Sigmoid colon (tissue), 7 donors: ENCODE results near the gene CCR1. TPM values are rescaled to one million over a fixed set of nuclear protein-coding genes. Genes with fewer than 3 reads are reported as not detected.

Source experiments
- DNase-seq: peaks from one replicate; pipeline ENCODE4 v3.0.0-alpha.2; 2019
- H3K27ac ChIP-seq, 4 donors: fragments of 200-600 bp; sonication (generic); one replicate each; pipeline ENCODE4 v1.5.1; 2016 to 2019; ENCODE audit warnings: mild to moderate bottlenecking in 1 of 4
- H3K27me3 ChIP-seq, 3 donors: fragments of 200-600 bp; sonication (generic); one replicate each; pipeline ENCODE4 v1.5.1; 2019; ENCODE audit warnings: mild to moderate bottlenecking in 1 of 3
- H3K36me3 ChIP-seq, 4 donors: fragments of 200-600 bp; sonication (generic); one replicate each; pipeline ENCODE4 v1.5.1; 2016 to 2019
- H3K4me1 ChIP-seq, 4 donors: fragments of 200-600 bp; sonication (generic); one replicate each; pipeline ENCODE4 v1.5.1; 2017 to 2019
- H3K4me3 ChIP-seq, 4 donors: fragments of 200-600 bp; sonication (generic); one replicate each; pipeline ENCODE4 v1.5.1; 2017 to 2019; ENCODE audit warnings: mild to moderate bottlenecking in 2 of 4, moderate library complexity in 1 of 4
- H3K9me3 ChIP-seq, 4 donors: fragments of 200-600 bp in 3 of 4; sonication (generic) in 3 of 4; one replicate each; pipeline versions ENCODE4 v1.5.1 to v1.6.1; 2013 to 2019
- CTCF ChIP-seq, 4 experiments: fragments of 450-650 bp in 3 of 4; fragments of 200-600 bp in 1 of 4; IDR thresholded peaks; one replicate each; pipeline ENCODE4 v1.5.1; 2016 to 2019; ENCODE audit warnings: antibody characterized with exemption in 4 of 4, mild to moderate bottlenecking in 3 of 4, moderate library complexity in 2 of 4
- EP300 ChIP-seq, 4 donors: sonication (generic); formaldehyde crosslinking; IDR thresholded peaks; one replicate each; pipeline ENCODE4 v1.6.1; 2017; ENCODE audit warnings: antibody characterized with exemption in 4 of 4
- POLR2A ChIP-seq, 2 donors: fragments of 450-650 bp; IDR thresholded peaks; one replicate each; pipeline ENCODE4 v1.6.1; 2016; ENCODE audit warnings: antibody characterized with exemption in 2 of 2, mild to moderate bottlenecking in 2 of 2, moderate library complexity in 2 of 2
- POLR2AphosphoS5 ChIP-seq, 4 donors: sonication (generic); formaldehyde crosslinking; IDR thresholded peaks; one replicate each; pipeline ENCODE4 v1.6.1; 2017; ENCODE audit warnings: antibody characterized with exemption in 4 of 4
- WGBS, 2 donors: extraction: QIAGEN DNeasy Blood & Tissue Kit; methylation state at CpG; one replicate each; pipeline ENCODE4 v1.1.7; 2013; 5-methylcytosine and 5-hydroxymethylcytosine counted together
- intact Hi-C: fragments of 100-400 bp; cut with DNase I; formaldehyde crosslinking; loops from one replicate; pipeline ENCODE4 v1.15.1; 2023
- polyA plus RNA-seq, 3 donors: library from polyadenylated mRNA; stranded (reverse); fragments of 200-250 nt; gene quantifications; one replicate each; pipeline ENCODE4 v1.2.3, GENCODE V29; 2013
- total RNA-seq, 4 donors: library from RNA; depleted of rRNA; stranded (reverse); fragments of >200 nt; gene quantifications; one replicate each; pipeline ENCODE4 v1.1.0, GENCODE V29; 2016
- donor health status: healthy with polysubstance abuse.
- donor health status: Bipolar disorder and iron deficiency.
- donor health status: healthy.

CCR1 gene
- total and polyA plus RNA-seq, 7 donors, result 2.2 to 16.6 (median 8.2) TPM

DNA sequence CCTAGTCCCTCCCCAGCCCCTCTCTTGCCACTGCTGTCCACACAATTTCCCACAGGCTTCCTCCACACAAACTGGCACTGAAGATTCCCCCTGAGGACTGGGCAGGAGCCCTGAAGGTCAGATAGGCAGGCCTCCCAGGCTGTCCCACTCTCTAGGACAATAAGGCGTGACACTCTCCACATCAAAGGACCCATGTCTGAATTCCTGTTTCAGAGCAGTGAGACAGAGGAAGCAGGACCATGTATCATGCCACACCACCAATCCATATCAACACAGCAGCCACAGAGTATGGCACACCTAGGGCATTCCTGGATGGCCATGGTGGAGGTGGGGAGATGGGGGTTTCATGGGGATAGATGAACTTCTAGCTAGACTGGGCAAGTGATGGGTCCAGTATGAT lies 13.8 kb upstream of the CCR1 start:
- H3K36me3 ChIP-seq, result no peaks in the 10 kb centered on the region
- intact Hi-C loops, result no loop called here
- H3K27me3 ChIP-seq, result no peaks in the 10 kb centered on the region
- H3K9me3 ChIP-seq, result no peaks in the 10 kb centered on the region
- no peak overlapping the region for H3K27ac ChIP-seq
- no peak overlapping the region for H3K4me3 ChIP-seq
- WGBS, 2 donors, result 69 to 86% methylated on average over 1 of the region's 1 CpG
- DNase-seq, result no peak
- no peaks in the 10 kb centered on the region for H3K4me1 ChIP-seq
- no peak for TF ChIP-seq POLR2A (IDR thresholded peaks at IDR 0.05)
- TF ChIP-seq POLR2AphosphoS5 (IDR thresholded peaks at IDR 0.05), result no peak
- no peak for TF ChIP-seq EP300 (IDR thresholded peaks at IDR 0.05)
- no peak for TF ChIP-seq CTCF (IDR thresholded peaks at IDR 0.05)

DNA sequence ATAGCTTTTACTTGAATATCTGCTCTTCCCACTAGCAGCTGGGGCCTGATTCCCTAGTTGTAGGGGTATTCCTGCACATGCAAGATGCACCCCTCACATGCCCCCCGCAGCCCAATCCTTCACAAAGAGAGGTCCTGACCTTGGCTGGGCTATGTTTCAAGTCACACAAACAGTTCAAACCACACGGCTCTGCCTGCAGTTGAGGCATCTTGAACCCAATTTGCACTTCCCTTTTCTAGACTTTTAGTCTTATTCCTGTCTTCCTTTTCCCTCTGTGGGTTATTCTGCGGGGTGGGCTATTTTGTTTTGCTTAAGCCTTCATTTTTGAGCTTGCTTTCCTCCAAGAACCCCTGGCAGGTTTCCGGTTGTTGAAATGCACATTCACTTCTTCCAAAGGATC lies 13.3 kb upstream of the CCR1 start:
- no peak for DNase-seq
- Histone ChIP-seq H3K4me1 (no peaks in the 10 kb centered on the region), H3K27me3 (no peaks in the 10 kb centered on the region), H3K27ac (no peak overlapping the region), H3K4me3 (no peak overlapping the region), H3K36me3 (no peaks in the 10 kb centered on the region), H3K9me3 (no peaks in the 10 kb centered on the region)
- 31 to 55% methylated on average over 4 of the region's 4 CpGs for WGBS, 2 donors
- no peak for TF ChIP-seq POLR2A (IDR thresholded peaks at IDR 0.05)
- no peak for TF ChIP-seq CTCF (IDR thresholded peaks at IDR 0.05)
- TF ChIP-seq POLR2AphosphoS5 (IDR thresholded peaks at IDR 0.05), result no peak
- intact Hi-C loops, result no loop called here

DNA sequence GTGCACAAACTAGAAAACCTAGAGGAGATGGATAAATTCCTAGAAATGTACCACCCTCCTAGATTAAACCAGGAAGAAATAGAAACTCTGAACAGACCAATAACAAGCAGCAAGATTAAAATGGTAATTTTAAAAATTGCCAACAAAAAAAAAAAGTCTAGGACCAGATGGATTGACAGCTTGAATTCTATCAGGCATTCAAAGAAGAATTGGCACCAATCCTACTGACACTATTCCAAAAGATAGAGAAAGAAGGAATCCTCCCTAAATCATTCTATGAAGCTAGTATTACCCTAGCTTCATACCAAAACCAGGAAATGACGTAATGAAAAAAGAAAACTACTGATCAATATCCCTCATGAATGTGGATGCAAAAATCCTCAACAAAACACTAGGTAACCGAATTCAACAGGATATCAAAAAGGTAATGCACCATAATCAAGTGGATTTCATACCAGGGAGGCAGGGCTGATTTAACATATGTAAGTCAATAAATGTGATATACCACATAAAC lies 10.1 kb upstream of the CCR1 start:
- H3K27ac ChIP-seq, result no peak overlapping the region
- DNase-seq, result no peak
- 74 to 92% methylated on average over 2 of the region's 2 CpGs for WGBS, 2 donors
- peaks cover 0 to 5% (median 0%) of the 10 kb centered on the region in 3 donors for H3K27me3 ChIP-seq
- no peaks in the 10 kb centered on the region for H3K4me1 ChIP-seq
- no peaks in the 10 kb centered on the region for H3K36me3 ChIP-seq
- no peaks in the 10 kb centered on the region for H3K9me3 ChIP-seq
- no peak overlapping the region for H3K4me3 ChIP-seq
- TF ChIP-seq POLR2A (IDR thresholded peaks at IDR 0.05), result no peak
- no peak for TF ChIP-seq EP300 (IDR thresholded peaks at IDR 0.05)
- no peak for TF ChIP-seq CTCF (IDR thresholded peaks at IDR 0.05)
- TF ChIP-seq POLR2AphosphoS5 (IDR thresholded peaks at IDR 0.05), result no peak
- intact Hi-C loops, result no loop called here

DNA sequence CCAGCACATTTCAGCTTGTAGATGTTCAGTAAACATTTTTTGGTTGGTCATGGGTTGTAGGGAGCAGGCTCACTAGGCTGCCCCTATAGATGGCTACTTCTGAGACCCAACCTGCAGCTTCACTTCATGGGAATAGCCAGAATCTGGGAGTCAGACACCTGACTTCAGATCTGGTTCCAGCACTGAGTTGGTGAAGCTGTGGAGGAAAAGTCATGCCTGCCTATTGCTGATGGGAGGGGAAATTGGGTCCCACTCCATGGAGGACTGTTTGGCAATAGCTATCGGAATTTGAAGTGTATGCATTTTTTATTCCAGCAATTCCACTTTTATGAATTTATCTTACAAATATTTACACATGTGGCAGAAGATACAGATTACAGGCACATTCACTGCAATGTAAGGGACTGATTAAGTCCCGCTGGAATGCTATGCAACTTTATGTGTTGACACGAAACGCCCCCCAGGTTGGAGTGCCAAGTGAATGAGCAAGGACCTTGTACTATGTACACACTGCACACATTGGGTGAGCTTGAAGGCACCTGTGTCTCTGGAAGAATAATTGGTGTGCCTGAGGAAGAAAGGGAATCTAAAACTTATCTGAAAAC lies 7.8 kb upstream of the CCR1 start:
- peaks cover 0 to 5% (median 0%) of the 10 kb centered on the region in 3 donors for H3K27me3 ChIP-seq
- TF ChIP-seq CTCF (IDR thresholded peaks at IDR 0.05), result no peak
- TF ChIP-seq EP300 (IDR thresholded peaks at IDR 0.05), result no peak
- no peak for TF ChIP-seq POLR2AphosphoS5 (IDR thresholded peaks at IDR 0.05)
- TF ChIP-seq POLR2A (IDR thresholded peaks at IDR 0.05), result no peak
- H3K9me3 ChIP-seq, result no peaks in the 10 kb centered on the region
- no peak overlapping the region for H3K4me3 ChIP-seq
- no peaks in the 10 kb centered on the region for H3K36me3 ChIP-seq
- DNase-seq, result no peak
- H3K27ac ChIP-seq, result no peak overlapping the region
- intact Hi-C loops, result no loop called here
- H3K4me1 ChIP-seq, result no peaks in the 10 kb centered on the region
- WGBS, 2 donors, result 17 to 60% methylated on average over 4 of the region's 4 CpGs
